Activated gamma-delta T cell (primary cell): ENCODE results near the gene EPHB2.
"Not testable (repeated sequence)": the region's sequence is repeated elsewhere in the genome, so short reads cannot be mapped to it uniquely, and the experiment has no call there.

ENCODE experiments used
- DNase-seq: peaks from one replicate; lab custom pipeline; 2025; lab: John Stamatoyannopoulos, UW

Gene EPHB2

DNA sequence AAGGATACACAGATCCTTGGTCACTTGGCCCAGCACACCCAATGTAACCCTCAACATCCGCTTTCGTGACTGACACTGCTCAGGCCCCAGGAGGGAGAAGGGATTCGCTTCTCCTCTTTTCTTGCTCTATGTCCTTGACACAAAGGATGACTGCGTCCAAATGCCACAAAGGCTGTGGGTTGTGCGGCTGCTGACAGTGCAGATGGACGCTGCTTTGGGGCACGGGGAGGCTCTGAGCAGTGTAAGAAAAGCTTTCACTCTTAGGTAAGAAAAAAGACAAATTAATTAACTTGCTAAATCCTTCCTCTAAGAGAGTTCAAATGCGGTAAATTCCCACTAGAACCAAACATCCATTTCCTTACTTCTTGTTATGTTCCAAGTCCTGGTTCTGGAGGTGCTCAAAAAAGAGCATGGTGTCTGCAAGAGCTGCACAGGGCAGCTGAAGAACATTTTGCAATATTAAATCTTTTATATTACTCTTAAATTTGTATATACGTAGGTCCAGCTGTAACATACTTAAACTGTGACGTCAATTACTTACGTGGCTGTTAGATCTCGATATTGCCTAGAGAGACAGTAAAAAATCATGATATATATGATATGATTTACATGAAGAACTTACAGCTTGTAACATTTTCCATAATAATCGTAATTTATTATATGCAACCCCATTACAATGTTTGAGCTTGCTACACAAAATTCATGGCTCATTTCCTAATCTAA lies 19.4 kb upstream of the EPHB2 start:
- no peak for DNase-seq

DNA sequence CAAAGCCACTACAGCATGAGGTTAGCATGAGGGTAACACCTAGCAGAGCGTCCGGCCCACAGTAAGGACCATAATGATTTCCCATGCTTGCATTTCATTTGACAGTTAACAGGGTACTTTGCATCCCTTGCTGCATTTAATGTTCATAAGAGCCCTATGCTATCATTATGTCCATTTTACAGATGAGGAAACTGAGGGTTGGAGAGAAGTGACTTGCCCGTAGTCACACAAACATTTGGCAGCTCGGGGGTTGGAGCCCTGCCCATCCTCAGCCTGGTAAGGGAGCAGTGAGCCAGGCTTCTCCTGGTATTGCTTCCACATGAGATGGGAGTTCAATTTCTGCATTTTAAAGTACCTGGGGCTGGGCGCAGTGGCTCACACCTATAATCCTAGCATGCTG lies 16.5 kb upstream of the EPHB2 start:
- no peak for DNase-seq

DNA sequence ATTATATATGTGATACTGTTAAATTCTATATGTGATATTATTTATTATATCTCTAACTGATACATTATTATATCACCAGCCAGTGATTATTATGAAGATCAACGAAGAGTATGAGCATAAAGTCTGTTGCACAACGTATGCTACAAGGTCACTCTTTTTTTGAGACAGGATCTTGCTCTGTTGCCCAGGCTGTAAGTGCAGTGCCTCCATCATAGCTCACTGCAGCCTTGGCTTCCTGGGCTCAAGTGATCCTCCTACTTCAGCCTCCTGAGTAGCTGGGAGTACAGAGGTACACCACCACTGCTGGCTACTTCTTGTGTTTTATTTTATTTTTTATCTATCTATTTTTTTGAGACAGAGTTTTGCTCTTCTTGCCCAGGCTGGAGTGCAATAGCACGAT lies 14.0 kb upstream of the EPHB2 start:
- DNase-seq = no peak

DNA sequence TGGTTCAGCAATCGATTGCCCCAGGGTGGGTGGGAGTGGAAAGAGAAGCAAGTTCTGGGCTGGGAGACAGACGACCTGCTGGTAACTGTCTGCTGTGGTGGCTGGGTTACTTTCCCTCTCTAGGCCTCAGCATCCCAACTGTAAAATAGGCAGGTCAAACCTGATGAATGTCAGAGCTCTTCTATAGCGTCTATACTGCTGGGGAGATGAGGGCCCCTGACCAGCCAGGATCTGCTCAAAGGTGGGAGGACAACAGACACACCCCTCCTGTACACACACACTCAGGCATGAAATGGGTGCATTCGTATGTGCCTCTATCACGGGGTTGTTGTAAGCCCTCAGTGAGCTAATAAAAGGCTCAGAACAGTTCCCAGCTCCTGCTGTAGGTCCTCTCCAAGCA lies 12.7 kb upstream of the EPHB2 start:
- no peak for DNase-seq

DNA sequence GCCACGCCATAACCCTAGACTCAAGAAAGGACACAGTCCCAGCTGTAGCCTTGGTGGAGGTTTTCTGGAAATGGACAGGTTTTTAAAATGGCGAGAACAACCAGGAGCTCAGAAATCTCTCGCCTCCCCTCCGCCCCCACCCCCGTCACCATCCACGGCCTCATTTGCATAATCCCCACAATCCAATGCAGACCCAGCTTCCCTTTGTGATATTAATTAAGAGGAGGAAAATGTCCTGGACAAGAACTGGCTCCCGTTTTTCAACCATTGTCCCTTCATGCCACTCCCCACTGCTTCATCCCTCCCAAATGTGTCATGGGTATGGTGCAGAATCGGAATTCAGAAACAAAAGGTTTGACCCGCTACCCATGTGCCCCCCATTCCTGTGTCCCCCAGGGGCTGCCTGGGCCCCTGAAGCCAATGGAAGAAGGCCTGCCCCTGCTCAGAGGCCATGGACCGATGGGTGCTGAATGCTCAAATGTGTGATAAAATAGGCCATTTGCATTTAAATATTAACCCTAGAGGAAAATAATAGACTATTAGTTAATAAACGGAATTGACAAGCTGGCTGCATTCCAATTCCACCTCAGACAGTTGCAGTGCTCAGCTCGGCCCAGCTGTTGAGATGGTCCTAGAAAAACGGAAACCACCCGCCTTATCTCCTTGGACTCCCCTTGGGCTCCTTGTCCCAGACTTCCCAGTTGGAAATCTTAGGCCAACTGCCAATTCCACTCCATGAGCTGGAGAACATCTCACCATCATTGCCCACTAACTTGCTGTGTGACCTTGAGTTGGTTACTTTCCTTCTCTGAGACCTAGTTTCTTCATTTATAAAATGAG lies 10.7 kb upstream of the EPHB2 start:
- no peak for DNase-seq

DNA sequence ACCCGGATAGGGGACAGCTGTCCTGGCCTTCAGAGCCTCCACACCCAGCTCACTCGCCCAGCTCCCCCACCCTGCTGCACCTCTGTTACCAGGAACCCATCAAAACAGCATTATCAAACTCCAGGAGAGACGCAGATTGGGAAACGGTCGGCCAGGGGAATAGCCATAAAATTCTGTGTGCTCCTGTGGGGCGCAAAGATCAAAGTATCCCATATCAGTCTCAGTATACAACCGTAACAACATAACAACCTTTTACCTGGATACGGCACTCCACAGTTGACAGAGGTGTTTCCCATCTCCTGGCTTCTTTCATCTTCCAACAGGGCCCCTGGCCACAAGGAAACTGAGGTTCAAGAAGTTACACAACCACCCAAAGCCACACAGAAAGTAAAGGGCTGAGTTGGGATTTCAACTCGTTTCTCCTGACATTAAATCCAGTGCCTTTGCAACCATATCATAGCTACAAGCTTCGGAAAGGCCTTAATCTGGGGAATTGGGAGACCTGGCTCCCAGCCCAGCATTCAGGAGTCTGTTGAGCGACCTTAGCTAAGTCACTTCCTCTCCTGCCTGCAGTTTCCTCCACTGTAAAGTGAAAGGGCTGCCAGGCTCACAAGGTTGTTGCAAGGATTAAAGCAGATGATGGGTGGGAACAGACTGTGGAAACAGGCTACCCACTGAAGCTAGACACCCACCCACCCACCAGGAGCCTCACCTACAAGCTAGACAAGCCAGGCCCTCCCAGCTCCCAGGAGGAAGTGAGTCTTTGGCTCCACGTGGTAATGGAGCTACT lies 8.1 kb upstream of the EPHB2 start:
- DNase-seq = no peak

DNA sequence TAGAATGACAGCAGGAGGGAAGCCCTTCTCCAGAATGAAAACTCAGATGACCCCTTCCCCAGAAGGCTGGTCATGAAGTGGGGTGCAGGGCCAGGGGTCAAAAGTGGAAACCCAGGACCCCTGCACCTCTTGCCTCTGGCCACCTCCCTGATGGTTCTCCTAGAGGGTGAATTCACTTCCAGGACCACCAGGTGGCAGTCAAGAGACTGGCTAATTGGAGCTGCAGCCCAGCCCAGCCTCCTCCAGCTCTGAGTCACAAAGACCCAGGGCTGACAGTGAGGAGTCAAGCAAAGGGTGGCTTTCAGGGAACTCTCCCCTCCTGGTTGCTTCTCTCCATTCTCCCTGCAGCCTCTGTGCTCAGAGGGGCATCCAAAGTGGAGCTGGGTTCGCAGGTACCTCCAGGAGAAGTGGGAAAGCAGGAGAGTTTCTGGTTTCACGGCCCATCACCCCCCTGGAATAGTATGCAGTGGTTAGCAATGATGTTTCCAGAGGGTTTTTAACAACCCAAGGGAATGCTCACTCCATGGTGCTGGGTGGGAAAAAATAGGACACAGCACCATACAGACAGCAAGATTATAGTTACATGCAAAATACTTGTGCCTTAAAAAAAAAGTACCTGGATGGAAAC lies 6.1 kb upstream of the EPHB2 start:
- DNase-seq = no peak

DNA sequence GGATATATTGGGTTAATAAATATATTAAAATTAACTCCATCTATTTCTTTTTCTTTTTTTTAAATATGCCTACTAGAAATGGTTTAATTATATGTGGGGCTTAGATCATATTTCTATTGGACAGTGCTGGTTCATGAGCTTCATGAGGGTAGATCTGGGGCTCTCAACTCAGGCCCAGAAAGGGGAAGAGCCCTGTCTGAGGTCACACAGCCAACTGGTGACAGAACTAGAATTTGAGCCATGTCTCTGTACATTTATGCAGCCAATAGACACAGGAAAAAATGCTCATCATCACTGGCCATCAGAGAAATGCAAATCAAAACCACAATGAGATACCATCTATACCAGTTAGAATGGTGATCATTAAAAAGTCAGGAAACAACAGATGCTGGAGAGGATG lies 5.1 kb upstream of the EPHB2 start:
- no peak for DNase-seq

DNA sequence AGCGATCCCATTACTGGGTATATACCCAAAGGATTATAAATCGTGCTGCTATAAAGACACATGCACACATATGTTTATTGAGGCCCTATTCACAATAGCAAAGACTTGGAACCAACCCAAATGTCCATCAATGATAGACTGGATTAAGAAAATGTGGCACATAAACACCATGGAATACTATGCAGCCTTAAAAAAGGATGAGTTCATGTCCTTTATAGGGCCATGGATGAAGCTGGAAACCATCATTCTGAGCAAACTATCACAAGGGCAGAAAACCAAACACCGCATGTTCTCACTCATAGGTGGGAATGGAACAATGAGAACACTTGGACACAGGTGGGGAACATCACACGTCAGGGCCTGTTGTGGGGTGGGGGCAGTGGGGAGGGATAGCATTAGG lies 4.5 kb upstream of the EPHB2 start:
- not testable (repeated sequence) for DNase-seq

DNA sequence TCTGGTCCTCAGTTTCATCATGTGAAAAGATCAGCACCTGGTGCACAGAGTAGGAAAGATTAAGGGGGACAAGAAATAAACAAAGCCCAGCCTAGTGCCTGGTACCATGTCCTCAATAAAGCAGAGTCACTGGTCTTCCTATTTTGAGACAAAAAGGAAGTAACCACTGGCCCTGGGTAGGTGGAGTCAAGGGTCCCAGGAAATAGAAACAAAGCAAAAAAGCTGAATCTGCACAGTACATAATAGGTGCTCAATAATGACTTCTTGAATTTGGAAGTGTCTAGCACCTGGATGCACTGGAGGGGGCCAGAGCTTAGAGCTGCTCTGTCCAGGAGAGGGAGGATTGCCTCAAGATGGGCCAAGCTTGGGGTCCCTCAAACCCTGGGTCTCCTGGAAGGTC lies 1.9 kb upstream of the EPHB2 start:
- no peak for DNase-seq

DNA sequence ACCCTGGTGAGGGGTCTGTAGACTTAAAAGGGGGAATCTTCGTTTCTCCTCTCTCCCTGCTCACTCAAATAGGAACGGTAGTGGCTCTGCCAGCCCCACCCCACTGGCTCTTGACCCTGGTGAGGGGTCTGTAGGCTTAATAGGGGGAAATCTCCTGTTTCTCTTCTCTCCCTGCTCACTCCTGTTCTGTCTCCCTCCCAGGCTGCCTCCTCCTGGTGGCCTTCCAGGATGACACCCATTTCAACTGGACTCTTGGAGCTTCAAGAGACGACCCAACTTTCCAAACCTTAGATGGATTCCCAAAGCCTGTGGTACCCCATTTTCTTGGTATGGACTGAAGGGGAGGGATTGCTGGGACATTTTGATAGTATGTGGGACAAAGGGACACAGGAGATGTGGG lies 1.4 kb upstream of the EPHB2 start:
- no peak for DNase-seq

- DNase-seq = no peak
Observed at GRCh38 chr1:22709891-22710700, 543 bp upstream of the EPHB2 start.

DNA sequence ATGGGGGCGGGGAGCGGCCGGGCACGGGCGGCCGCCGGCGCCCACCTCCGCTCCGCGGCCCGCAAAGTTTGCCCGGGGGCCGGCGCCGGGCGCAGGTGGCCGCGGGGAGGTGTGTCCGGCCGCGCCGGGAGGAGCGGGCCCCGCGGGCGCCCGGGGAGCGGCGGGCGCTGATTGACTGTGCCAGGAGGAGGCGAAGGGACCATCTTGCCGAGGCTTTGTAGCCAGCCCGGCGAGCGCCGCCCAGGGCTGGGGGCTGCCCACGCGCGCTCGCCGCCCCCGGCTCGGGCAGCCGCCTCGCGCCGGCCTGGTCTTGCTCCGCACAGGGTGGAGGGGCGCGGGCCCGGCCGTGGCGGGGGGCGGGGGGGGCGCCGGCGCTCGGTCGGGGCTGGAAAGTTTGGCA lies 432 bp downstream of the EPHB2 start:
- no peak for DNase-seq

GRCh38 chr1:22711591-22712501 lies 1.2 kb downstream of the EPHB2 start:
- no peak for DNase-seq

GRCh38 chr1:22712502-22713271 lies 2.0 kb downstream of the EPHB2 start:
- no peak for DNase-seq

DNA sequence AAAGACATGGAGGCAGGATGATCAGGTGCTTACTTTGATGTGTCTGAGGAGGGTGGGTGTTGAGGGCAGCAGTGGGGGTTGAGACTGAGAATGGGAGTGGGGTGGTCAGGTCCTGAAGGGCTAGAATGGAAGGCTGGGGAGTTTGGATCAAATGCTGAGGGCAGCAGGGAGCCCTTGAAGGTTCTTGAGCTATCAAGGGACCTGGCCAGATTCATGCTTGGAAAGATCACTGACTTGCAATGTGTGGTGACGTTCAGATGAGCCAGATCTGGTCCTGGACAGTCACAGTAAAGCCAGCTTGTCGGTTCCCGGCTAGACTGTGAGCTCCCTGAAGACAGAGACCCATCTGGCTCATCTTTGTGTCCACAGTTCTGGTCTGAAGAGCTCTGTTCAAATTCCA lies 3.8 kb downstream of the EPHB2 start:
- no peak for DNase-seq

GRCh38 chr1:22717037-22717760 lies 6.6 kb downstream of the EPHB2 start:
- no peak for DNase-seq

DNA sequence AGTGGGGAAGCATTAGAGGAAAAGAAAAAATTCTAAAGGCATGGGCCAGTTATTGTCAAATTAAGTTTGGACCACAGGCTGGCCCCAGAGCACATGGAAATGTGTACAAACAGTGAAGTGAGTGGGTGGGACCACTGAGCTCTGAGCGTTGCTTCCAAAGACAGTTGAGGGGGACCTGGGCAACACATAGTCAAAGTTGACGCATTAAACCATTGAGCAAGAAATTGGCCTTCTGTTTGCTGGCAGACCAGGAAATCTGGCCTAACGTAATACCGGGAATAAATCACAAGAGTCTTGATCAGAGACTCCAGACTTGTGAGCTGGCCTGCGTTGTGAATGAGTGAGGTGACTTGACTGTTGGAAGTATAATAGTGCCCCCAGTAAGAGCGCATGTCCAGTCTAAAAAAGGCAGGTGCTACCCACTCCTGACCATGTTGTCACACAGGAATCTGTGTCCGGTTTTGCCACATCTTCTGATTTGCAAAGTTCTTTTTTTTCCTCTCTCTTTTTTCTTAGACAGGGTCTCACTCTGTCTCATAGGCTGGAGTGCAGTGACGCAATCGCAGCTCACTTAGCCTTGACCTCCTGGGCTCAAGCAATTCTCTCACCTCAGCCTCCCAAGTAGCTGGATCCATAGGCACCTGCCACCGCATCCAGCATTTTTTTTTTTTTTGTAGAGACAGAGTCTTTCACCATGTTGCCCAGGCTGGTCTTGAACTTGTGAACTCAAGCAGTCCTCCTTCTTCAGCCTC lies 10.7 kb downstream of the EPHB2 start:
- DNase-seq = no peak
